Choroid plexus epithelial cell (primary cell): ENCODE data around the gene STAB2.

Source experiments
- DNase-seq: peaks from one replicate; pipeline ENCODE4 v3.0.0-alpha.2; 2010; ENCODE audit warnings: low read depth
- H3K4me3 ChIP-seq: 2 replicates; pipeline ENCODE4 v1.5.1; 2011; ENCODE audit warnings: low read depth, mild to moderate bottlenecking, control low read depth, low read length, moderate library complexity
- TF ChIP-seq, protein P1 (sequence below): conservative IDR thresholded peaks from 2 replicates; pipeline ENCODE4 v1.5.1; 2011; ENCODE audit warnings: low read depth, mild to moderate bottlenecking, control low read depth, inconsistent platforms, low read length, moderate library complexity

Gene STAB2

DNA sequence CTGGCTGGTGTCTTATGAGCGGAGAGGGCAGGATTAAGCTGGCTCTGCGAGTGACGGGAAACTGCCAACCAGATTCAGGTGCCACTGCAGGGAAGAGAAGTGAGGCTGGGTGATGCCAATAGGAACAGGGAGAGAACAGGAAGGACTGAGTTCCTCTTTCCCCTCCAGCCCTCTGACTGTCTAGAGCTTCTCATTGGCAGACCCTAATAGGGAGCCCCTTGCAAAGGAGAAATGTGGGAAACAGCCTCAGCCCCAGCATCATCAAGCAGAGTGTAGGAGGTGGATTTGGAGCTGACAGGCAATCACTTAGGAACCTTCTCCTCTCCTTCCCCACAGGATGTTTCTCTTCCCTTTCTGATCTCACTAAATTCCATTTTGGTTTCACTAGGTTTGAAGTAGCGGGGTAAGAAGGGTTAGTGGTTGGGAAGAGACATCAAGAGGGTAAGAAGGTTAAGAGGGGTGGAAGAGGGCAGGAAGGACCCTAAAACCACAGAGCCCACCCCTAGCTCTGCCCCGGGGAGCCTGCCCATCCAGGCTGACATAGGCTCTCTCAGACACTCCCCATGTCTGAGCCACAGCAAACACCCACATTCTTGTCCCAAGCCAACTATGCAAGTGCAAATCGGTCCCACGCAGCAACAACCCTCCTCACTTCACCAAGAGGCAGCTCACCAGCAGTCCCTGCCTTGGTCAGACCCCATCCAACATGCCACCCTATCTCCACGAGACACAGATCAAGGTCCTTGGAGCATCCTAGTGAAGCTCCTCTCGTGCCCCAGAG lies 111.1 kb downstream of the STAB2 start:
- TF ChIP-seq, protein P1, sequence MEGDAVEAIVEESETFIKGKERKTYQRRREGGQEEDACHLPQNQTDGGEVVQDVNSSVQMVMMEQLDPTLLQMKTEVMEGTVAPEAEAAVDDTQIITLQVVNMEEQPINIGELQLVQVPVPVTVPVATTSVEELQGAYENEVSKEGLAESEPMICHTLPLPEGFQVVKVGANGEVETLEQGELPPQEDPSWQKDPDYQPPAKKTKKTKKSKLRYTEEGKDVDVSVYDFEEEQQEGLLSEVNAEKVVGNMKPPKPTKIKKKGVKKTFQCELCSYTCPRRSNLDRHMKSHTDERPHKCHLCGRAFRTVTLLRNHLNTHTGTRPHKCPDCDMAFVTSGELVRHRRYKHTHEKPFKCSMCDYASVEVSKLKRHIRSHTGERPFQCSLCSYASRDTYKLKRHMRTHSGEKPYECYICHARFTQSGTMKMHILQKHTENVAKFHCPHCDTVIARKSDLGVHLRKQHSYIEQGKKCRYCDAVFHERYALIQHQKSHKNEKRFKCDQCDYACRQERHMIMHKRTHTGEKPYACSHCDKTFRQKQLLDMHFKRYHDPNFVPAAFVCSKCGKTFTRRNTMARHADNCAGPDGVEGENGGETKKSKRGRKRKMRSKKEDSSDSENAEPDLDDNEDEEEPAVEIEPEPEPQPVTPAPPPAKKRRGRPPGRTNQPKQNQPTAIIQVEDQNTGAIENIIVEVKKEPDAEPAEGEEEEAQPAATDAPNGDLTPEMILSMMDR: no peak
- H3K4me3 ChIP-seq: no peak overlapping the region
- DNase-seq: no peak

DNA sequence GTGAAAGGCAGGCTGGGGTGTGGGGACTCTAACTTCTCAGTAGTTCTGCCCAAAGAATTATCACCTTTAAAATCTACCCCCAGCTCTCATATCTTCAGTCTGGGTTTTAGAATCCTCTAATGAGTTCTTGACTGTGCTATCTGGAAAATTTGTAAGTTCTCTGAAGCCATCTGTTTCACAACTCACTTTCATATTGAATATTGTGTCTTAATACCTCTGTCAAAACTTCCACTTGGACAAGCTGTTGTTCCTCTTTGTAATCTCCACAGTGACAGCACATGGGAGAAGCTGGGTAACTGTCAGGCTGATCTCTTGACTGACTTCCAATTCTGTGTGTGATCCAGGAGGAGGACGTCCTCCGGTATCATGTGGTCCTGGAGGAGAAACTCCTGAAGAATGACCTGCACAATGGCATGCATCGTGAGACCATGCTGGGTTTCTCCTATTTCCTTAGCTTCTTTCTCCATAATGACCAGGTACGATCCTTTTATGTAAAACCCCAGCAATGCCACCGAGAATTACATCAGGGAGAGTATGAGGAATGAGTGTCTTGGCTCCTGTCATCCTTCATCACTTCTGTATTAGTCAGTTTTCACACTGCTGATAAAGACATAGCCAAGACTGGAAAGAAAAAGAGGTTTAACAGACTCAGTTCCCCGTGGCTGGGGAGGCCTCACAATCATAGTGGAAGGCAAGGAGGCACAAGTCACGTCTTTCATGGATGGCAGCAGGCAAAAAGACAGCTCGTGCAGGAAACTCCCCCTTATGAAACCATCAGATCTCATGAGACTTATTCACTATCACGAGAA lies 111.9 kb downstream of the STAB2 start:
- TF ChIP-seq, protein P1: no peak
- no peak for DNase-seq
- no peak overlapping the region for H3K4me3 ChIP-seq

DNA sequence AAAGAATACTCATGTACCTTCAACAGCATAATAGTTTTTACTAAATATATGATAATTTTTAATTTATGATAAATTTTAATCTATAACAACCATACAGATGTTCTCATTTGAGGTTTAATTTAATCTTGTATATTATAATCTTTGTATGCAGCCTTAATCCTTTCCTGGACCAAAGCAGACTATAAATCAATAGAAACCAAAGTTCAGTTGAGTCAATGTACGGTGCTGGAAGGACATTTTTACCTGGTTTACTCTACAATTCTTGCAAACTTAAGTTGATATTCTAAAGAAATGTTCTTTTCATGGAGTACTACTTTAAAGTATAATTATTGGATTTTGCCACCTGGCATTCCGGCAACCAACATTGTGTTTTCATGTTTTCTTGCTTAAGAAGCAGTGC lies 118.0 kb downstream of the STAB2 start:
- no peak for DNase-seq
- H3K4me3 ChIP-seq: no peak overlapping the region
- TF ChIP-seq, protein P1: no peak

DNA sequence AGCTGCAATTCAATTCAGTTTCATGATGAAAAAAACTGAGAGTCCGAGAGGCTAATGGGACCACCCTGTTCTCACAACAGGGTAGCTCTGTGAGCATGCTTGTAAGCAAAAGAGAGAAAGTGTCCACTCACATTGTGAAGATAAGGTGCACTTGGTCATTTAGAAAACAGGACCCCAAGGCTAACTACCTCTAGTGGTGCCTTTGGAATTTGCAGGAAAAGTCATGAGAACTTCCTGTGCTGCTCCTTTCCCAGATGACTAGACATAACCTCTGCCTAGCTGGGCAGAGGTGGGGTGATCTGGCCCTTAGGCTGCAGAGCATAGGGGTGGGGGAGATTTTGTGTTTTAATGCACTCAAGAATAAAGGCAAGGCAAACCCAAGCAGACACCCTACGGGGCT lies 118.9 kb downstream of the STAB2 start:
- DNase-seq: no peak
- TF ChIP-seq, protein P1: peak; percentile 29
- H3K4me3 ChIP-seq: no peak overlapping the region

DNA sequence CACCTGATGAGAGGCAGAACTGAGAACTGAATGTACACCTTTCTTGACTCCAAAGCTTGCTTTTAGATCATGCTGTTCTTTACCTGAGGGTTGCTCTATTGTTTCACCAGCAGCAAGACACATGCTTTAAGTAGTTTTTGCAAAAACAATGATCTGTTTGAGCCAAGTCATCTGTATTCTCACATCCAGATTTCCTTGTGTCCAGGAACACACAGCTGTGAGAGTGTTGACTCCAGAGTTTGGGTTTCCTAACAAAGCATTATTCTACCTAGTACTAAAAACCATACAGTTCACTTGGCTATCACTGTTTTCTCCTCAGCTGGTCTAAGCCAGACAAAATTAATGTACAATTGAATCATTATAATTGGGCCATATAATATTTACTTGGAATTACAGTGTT lies 120.4 kb downstream of the STAB2 start:
- no peak overlapping the region for H3K4me3 ChIP-seq
- TF ChIP-seq, protein P1: no peak
- no peak for DNase-seq

DNA sequence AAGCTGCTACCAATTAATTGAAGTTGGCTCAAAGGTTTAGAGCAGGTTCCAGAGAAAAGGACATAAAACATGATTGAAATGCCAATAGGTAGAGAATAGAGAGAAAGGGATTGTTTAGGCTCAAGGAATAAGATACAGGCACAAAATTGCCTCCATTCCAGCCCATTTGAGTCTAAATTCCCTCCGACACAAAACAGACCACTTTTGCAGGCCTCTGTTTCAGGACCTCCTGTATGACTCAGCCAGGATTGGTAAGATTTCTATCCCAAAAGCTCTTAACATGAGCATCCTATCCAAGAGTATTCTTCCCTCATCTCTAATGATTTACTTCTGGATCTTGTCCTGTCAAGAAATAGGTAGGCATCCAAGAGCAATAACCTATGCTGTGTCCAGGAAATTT lies 123.5 kb downstream of the STAB2 start:
- H3K4me3 ChIP-seq: no peak overlapping the region
- no peak for DNase-seq
- TF ChIP-seq, protein P1: no peak
